ENCODE results near the gene ANGPTL2.
A peak's percentile ranks its signal among the peaks of the same experiment; 100 is the strongest.

Gene ANGPTL2

GRCh38 chr9:127166651-127167524 is 44.5 kb upstream of the ANGPTL2 start:
- TF ChIP-seq CTCF (conservative IDR thresholded peaks at IDR 0.05) = no peak
- H3K27ac ChIP-seq = no peak overlapping the region

- H3K27ac ChIP-seq = no peak overlapping the region
- no peak for TF ChIP-seq CTCF (conservative IDR thresholded peaks at IDR 0.05)
These were observed 43.7 kb upstream of the ANGPTL2 start for GRCh38 chr9:127166111-127166510.

GRCh38 chr9:127165116-127165515 is 42.7 kb upstream of the ANGPTL2 start:
- TF ChIP-seq CTCF (conservative IDR thresholded peaks at IDR 0.05) = no peak
- H3K27ac ChIP-seq = no peak overlapping the region

- no peak overlapping the region for H3K27ac ChIP-seq
- TF ChIP-seq CTCF (conservative IDR thresholded peaks at IDR 0.05) = no peak
These were observed 41.0 kb upstream of the ANGPTL2 start for GRCh38 chr9:127163409-127163808.

GRCh38 chr9:127162864-127163365 is 40.5 kb upstream of the ANGPTL2 start:
- H3K27ac ChIP-seq = peak overlapping the region; percentile 45
- TF ChIP-seq CTCF (conservative IDR thresholded peaks at IDR 0.05) = no peak

- peak overlapping the region; percentile 45 for H3K27ac ChIP-seq
- TF ChIP-seq CTCF (conservative IDR thresholded peaks at IDR 0.05) = no peak
These were observed 39.8 kb upstream of the ANGPTL2 start for GRCh38 chr9:127162046-127162863.

- no peak for TF ChIP-seq CTCF (conservative IDR thresholded peaks at IDR 0.05)
- peak overlapping the region; percentile 45; the same call in 1 of the 2 replicates for H3K27ac ChIP-seq
These were observed 38.7 kb upstream of the ANGPTL2 start for GRCh38 chr9:127161081-127161624.

Data from VCaP (cell line).